GM21381 (cell line): Measurements from ENCODE around the gene KDM1A.

Experiments
- ATAC-seq: cut with Tn5 transposase; IDR thresholded peaks from one replicate; pipeline ENCODE4 v1.9.1; 2021; ENCODE audit warnings: mild to moderate bottlenecking, moderate library complexity; ENCODE audit not compliant: unreplicated experiment

KDM1A gene

DNA sequence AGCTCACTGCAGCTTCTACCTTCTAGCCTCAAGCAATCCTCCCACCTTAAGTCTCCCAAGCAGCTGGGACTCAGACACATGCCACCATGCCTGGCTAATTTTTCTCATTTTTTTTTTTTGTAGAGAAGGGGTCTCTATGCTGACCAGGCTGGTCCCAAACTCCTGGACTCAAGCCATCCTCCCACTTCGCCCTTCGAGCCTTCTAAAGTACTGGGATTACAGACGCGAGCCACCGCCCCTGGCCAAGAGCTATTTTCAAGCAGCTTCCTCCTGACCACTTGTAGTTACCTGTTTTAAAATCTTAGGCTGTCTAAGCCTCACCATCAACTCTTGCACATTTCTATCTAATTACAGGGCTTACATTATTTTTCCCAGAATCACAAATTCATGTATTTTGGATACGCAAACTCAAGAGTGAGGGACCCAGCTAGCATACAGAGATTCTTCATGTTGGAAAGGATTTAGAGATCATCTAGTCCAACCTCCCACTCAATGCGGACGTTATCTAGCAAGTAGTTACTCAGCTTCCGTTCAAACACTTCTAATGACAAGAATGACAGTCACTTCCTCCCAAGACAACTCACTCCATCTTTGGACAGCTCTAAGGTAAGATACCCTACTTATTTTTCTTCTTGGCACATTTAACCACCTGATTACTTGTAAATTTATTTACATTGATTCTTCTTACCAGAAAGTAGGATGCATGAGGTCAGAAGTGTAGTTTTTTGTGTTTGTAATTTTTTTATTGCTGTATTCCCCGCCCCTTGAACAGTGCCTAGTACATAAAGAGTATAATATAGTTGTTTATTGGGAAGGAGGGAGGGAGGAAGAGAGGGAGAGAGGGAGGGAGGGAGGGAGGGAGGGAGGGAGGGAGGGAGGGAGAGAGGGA lies 84.0 kb downstream of the KDM1A start:
- no peak for ATAC-seq

GRCh38 chr1:23108918-23109533 lies 89.8 kb downstream of the KDM1A start:
- no peak for ATAC-seq

DNA sequence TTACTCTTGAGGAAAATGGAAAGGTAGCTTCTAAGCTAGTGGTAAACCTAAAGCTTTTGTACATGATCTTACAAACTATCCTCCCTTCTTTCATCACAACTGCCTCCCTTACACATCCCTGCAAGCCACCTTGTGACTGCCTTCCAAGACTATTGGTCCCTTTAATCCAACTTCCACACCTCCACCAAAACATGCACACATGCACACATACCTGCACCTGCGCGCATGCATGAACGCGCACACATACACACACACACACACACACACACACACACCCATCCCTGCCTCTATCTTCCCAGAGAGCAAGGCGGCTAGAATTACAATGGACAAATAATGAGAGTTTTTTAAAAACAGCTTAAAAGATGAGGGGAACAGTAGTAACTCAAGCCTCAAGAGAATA lies 91.1 kb downstream of the KDM1A start:
- no peak for ATAC-seq

GRCh38 chr1:23111600-23112535 lies 92.6 kb downstream of the KDM1A start:
- ATAC-seq: no peak

DNA sequence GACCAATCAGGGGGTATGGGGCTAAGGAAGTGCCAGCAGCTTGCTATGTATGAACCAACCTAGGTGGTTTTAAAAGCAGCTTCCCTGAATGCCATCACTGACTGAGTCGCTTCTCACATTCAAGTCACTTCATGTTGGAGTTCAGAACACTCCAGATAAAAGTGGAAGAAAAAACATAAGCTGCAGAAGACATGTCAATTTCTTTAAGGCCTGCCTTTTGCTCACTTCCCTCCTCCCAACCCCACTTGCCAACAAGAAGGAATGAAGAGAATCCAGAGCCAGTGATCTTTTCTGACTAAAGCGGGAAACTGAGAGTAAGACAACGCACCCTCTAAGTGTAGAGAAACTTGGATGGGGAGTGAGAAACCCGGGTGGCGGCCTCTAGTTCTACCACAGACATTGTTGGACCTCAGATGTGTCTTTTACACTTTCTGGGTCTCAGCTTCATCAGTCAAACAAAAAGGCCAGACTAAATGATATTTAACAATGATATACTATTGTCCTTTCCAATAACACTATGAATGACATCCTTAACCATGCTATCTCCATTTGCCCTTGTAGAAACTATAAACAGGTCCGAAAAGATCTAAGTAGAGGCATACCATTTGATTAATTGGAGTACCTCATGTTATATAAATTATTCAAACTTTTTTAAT lies 95.3 kb downstream of the KDM1A start:
- no peak for ATAC-seq

DNA sequence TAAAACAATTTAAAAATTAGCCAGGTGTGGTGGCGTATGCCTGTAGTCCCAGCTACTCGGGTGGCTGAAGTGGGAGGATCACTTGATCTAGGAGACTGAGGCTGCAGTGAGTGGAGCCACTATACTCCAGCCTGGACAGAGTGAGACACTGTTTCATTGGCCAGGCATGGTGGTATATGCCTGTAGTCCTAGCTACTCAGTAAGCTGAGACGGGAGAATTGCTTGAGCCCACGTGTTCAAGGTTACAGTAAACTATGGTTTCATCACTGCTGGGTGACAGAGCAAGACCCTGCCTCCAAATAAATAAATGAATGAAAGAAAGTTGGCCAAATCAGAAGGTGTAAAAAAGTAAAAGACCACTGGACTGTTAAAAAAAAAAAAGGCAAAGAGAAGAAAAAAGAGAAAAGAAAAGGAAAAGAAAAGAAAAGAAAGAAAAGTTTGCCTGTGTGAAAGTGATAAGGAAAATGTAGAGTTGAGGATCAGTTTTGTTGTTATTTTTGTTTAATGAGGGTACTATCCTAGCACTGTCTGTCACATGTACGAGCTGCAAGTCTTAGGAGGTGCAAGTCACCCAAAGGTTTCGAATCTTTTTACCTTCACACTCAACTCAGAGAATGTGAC lies 97.1 kb downstream of the KDM1A start:
- ATAC-seq: no peak

DNA sequence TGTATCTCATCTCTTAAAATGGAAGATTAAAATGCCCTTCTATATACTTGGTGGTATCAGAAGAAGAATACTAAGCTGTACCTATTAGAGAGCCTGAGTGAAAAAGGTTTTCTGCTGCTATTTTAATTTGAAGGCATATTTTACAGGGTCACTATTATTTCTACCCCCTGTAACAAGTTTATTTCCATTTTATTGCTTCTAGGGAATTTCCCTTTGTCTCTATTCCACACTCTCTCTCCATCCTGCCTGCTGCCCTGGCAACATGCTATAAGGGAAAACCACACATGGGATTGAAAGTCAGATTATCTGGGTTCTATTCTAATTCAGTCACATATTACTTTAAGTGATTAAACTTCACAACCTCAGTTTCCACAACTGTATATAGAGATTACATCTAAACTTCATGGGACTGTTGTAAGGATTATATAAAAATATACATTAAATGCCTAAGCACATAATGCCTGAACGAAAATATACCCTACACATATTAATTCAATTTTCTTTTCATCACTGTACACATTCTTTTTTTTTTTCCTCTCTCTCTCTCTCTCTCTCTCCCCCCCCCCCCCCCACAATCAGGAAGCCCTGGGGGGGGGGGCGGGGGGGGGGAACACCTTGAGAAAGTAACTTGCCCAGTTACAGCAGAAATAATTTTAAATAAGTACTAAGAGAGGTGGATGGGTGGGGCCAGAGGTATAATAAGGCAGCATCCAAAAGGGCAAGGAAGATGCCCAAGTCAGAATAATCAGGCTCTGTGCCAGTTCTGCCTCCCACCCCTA lies 97.8 kb downstream of the KDM1A start:
- no peak for ATAC-seq

DNA sequence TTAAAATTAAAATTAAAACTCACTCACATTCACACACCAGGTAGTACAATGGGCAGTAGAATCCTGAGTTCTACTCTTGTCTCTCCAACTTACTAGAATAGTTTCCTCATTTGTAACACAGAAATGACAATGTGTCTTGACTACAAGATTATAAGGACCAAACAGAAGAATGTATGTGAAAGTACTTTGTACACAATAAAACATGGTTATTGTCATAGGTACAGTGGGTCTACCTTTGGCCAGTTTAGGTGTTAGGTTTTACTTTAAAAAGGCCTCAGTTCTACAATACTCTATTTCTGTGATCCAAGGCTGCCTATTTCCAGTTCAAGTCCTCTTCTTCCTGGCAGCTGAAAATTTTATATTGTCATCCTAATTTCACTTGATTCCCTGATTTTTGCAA lies 99.1 kb downstream of the KDM1A start:
- ATAC-seq: no peak

- no peak for ATAC-seq
Measured at GRCh38 chr1:23118957-23119792, 99.9 kb downstream of the KDM1A start.

GRCh38 chr1:23120383-23120782 lies 101.1 kb downstream of the KDM1A start:
- no peak for ATAC-seq

DNA sequence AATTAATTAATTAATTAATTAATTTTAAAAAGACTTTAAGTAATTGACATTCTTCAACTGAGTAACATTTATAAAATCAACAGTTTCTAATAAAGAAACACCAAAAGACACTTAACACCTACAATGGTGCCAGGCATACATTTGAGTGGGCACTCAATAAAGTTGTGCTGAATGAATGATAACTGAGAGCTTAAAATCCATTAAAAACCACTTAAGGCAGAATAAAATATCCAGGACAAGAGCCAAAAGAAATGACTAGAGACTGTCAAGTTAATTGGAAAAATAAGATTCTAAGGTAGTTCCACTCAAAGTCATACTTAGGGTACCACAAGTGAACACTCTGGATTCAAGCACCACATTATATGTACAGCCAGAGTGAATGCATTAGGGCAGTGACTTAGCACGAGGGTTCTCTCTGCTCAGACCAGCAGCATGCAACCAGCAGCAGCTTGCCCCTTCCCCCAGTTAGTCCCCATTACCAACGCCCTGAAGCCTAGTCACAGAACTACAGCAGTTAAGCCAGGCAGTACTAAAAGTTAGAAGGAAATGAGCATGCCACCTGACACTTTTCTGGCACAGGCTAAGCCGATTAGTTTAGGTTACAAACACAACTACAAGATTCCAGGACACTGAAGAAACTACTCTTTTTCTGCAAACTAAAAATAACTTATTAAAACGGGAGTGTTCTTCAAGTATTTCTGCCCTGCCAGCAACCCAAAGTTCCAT lies 102.9 kb downstream of the KDM1A start:
- no peak for ATAC-seq

- no peak for ATAC-seq
Measured at GRCh38 chr1:23122796-23123195, 103.5 kb downstream of the KDM1A start.

DNA sequence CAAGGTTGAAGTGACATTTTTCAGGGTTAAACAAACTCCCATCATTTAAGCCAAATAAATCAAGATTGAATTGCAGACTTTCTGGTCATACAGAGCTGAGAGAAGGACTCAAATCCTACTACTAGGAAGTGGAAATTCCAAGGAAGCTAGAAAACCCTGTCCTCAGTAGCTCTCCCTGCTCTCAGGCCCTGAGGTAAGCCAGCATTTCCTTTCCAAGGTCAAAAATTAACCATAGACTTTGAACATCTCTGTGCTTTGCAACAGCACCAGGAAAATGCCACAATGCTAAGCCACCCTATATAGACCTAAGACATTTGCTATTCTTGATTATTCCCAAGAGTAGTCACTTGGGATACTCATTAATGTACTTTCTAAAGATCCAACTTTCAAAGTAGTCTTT lies 104.3 kb downstream of the KDM1A start:
- ATAC-seq: no peak

- ATAC-seq: no peak
Measured at GRCh38 chr1:23124259-23125026, 105.2 kb downstream of the KDM1A start.

DNA sequence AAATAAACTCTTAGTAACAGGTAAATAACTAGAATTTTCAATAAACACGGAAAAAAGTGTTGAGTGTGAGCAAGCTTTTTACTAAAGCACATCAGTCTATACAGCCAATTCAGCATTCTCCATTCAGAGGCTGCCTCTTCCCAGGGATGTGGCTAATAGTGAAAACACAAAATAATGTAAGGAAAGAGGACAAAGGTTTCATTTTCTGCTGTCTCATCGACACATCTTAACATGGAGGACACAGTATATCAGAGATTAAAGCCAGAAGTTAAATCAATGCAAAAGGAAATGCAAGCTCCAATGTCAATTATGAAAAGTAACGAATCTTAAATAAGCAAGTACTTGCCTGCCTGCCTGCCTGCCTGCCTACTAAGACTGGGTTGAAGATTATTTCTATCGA lies 106.2 kb downstream of the KDM1A start:
- ATAC-seq: no peak

- no peak for ATAC-seq
Measured at GRCh38 chr1:23126200-23126599, 106.9 kb downstream of the KDM1A start.

DNA sequence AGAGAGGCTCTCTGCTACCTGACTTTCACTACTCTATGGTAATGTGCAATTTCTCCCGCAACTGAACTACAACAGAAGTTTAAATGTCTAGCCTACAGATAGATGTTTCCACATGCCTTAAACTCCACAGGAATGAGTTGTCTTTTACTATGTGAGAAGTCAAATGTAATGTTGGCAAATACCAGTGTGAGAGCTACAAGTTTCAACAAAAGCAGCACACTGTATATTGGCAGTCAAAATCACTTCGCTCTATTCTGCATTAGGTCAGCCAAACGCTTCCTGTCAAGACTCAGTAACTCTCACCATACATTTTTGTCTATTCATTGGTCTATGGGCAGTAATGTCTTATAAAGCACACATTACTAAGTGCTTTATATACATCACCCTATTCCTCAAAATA lies 107.5 kb downstream of the KDM1A start:
- ATAC-seq: no peak
